Ishikawa (cell line): Measurements from ENCODE around the gene RNU5B-1.

Experiments used
- CEBPB ChIP-seq: IDR thresholded peaks from 2 replicates; pipeline ENCODE4 v1.6.1; 2012
- CREB1 ChIP-seq: IDR thresholded peaks from 2 replicates; pipeline ENCODE4 v1.6.1; 2012; ENCODE audit warnings: low read depth
- EGR1 ChIP-seq: IDR thresholded peaks from 2 replicates; pipeline ENCODE4 v1.6.1; 2012
- EP300 ChIP-seq: IDR thresholded peaks from 2 replicates; pipeline ENCODE4 v1.6.1; 2012; ENCODE audit warnings: borderline replicate concordance
- FOXM1 ChIP-seq: IDR thresholded peaks from 2 replicates; pipeline ENCODE4 v1.6.1; 2012; ENCODE audit warnings: low read depth, borderline replicate concordance
- MAX ChIP-seq: IDR thresholded peaks from 2 replicates; pipeline ENCODE4 v1.6.1; 2012
- RAD21 ChIP-seq: IDR thresholded peaks from 2 replicates; pipeline ENCODE4 v1.6.1; 2012; ENCODE audit warnings: low read depth
- REST ChIP-seq: IDR thresholded peaks from 2 replicates; pipeline ENCODE4 v1.6.1; 2012; ENCODE audit warnings: low read depth, mild to moderate bottlenecking
- TAF1 ChIP-seq: IDR thresholded peaks from 2 replicates; pipeline ENCODE4 v1.6.1; 2012; ENCODE audit warnings: low read depth, mild to moderate bottlenecking
- TCF12 ChIP-seq: IDR thresholded peaks from 2 replicates; pipeline ENCODE4 v1.6.1; 2012; ENCODE audit warnings: low read depth
- TEAD4 ChIP-seq: IDR thresholded peaks from 2 replicates; pipeline ENCODE4 v1.6.1; 2012
- YY1 ChIP-seq: IDR thresholded peaks from 2 replicates; pipeline ENCODE4 v1.6.1; 2012; ENCODE audit warnings: low read depth

- no peak for TF ChIP-seq RAD21
- TF ChIP-seq EP300 = no peak
- no peak for TF ChIP-seq TCF12
- TF ChIP-seq EGR1 = no peak
- no peak for TF ChIP-seq FOXM1
- no peak for TF ChIP-seq MAX
- no peak for TF ChIP-seq REST
- TF ChIP-seq CREB1 = no peak
- TF ChIP-seq TAF1 = no peak
- no peak for TF ChIP-seq TEAD4
- TF ChIP-seq CEBPB = no peak
- no peak for TF ChIP-seq YY1
These were observed 5.5 kb downstream of the RNU5B-1 start for GRCh38 chr15:65309882-65310418.
